HL-60 (cell line): Measurements from ENCODE around the gene KRT71.

Source experiments
- CTCF ChIP-seq: IDR thresholded peaks from one replicate; pipeline ENCODE4 v1.5.1; 2011; ENCODE audit warnings: low read length, control low read depth, inconsistent platforms; ENCODE audit not compliant: insufficient read depth
- GABPA ChIP-seq: IDR thresholded peaks from 2 replicates; pipeline ENCODE4 v1.6.1; 2012; ENCODE audit warnings: low read depth
- POLR2AphosphoS5 ChIP-seq: IDR thresholded peaks from 2 replicates; pipeline ENCODE4 v1.6.1; 2012; ENCODE audit warnings: low read depth

- TF ChIP-seq CTCF = no peak
- TF ChIP-seq GABPA = no peak
- no peak for TF ChIP-seq POLR2AphosphoS5
Measured at GRCh38 chr12:52552681-52553195, at the start of gene KRT71.
